Endothelial cell of umbilical vein (primary cell): ENCODE measurements around the gene NDUFA11.

Experiments
- CTCF ChIP-seq, 2 donors: IDR thresholded peaks; 1 replicate in 1 of 2; 2 replicates in 1 of 2; pipeline ENCODE4 v1.5.1; 2011; ENCODE audit warnings: low read length in 2 of 2, mild to moderate bottlenecking in 2 of 2, moderate library complexity in 2 of 2, control low read depth in 1 of 2, inconsistent platforms in 1 of 2, low read depth in 1 of 2; ENCODE audit not compliant: insufficient read depth in 1 of 2; ENCODE audit errors: extremely low read depth in 1 of 2
- EZH2 ChIP-seq: IDR thresholded peaks from 2 replicates; pipeline ENCODE4 v1.6.1; 2012; ENCODE audit warnings: borderline replicate concordance, low read depth, mild to moderate bottlenecking, moderate library complexity, low read length, inconsistent platforms; ENCODE audit not compliant: severe bottlenecking

- TF ChIP-seq CTCF (IDR thresholded peaks at IDR 0.05; ENCODE audit: extremely low read depth in 1 of 2, insufficient read depth in 1 of 2, low read depth in 1 of 2, low read length in 2 of 2) (no peak), EZH2 (no peak)
These were observed 943 bp upstream of the NDUFA11 start, which contains the start of gene VMAC for GRCh38 chr19:5904352-5905113.
